Sigmoid colon (tissue), 7 donors: ENCODE data around the gene RDH11. TPM values are rescaled to one million over a fixed set of nuclear protein-coding genes. Genes with fewer than 3 reads are reported as not detected.

Source experiments
- DNase-seq: peaks from one replicate; pipeline ENCODE4 v3.0.0-alpha.2; 2019
- H3K27ac ChIP-seq, 4 donors: fragments of 200-600 bp; sonication (generic); one replicate each; pipeline ENCODE4 v1.5.1; 2016 to 2019; ENCODE audit warnings: mild to moderate bottlenecking in 1 of 4
- H3K27me3 ChIP-seq, 3 donors: fragments of 200-600 bp; sonication (generic); one replicate each; pipeline ENCODE4 v1.5.1; 2019; ENCODE audit warnings: mild to moderate bottlenecking in 1 of 3
- H3K36me3 ChIP-seq, 4 donors: fragments of 200-600 bp; sonication (generic); one replicate each; pipeline ENCODE4 v1.5.1; 2016 to 2019
- H3K4me1 ChIP-seq, 4 donors: fragments of 200-600 bp; sonication (generic); one replicate each; pipeline ENCODE4 v1.5.1; 2017 to 2019
- H3K4me3 ChIP-seq, 4 donors: fragments of 200-600 bp; sonication (generic); one replicate each; pipeline ENCODE4 v1.5.1; 2017 to 2019; ENCODE audit warnings: mild to moderate bottlenecking in 2 of 4, moderate library complexity in 1 of 4
- H3K9me3 ChIP-seq, 4 donors: fragments of 200-600 bp in 3 of 4; sonication (generic) in 3 of 4; one replicate each; pipeline versions ENCODE4 v1.5.1 to v1.6.1; 2013 to 2019
- CTCF ChIP-seq, 4 experiments: fragments of 450-650 bp in 3 of 4; fragments of 200-600 bp in 1 of 4; IDR thresholded peaks; one replicate each; pipeline ENCODE4 v1.5.1; 2016 to 2019; ENCODE audit warnings: antibody characterized with exemption in 4 of 4, mild to moderate bottlenecking in 3 of 4, moderate library complexity in 2 of 4
- EP300 ChIP-seq, 4 donors: sonication (generic); formaldehyde crosslinking; IDR thresholded peaks; one replicate each; pipeline ENCODE4 v1.6.1; 2017; ENCODE audit warnings: antibody characterized with exemption in 4 of 4
- POLR2A ChIP-seq, 2 donors: fragments of 450-650 bp; IDR thresholded peaks; one replicate each; pipeline ENCODE4 v1.6.1; 2016; ENCODE audit warnings: antibody characterized with exemption in 2 of 2, mild to moderate bottlenecking in 2 of 2, moderate library complexity in 2 of 2
- POLR2AphosphoS5 ChIP-seq, 4 donors: sonication (generic); formaldehyde crosslinking; IDR thresholded peaks; one replicate each; pipeline ENCODE4 v1.6.1; 2017; ENCODE audit warnings: antibody characterized with exemption in 4 of 4
- WGBS, 2 donors: extraction: QIAGEN DNeasy Blood & Tissue Kit; methylation state at CpG; one replicate each; pipeline ENCODE4 v1.1.7; 2013; 5-methylcytosine and 5-hydroxymethylcytosine counted together
- intact Hi-C: fragments of 100-400 bp; cut with DNase I; formaldehyde crosslinking; loops from one replicate; pipeline ENCODE4 v1.15.1; 2023
- polyA plus RNA-seq, 3 donors: library from polyadenylated mRNA; stranded (reverse); fragments of 200-250 nt; gene quantifications; one replicate each; pipeline ENCODE4 v1.2.3, GENCODE V29; 2013
- total RNA-seq, 4 donors: library from RNA; depleted of rRNA; stranded (reverse); fragments of >200 nt; gene quantifications; one replicate each; pipeline ENCODE4 v1.1.0, GENCODE V29; 2016
- donor health status: healthy with polysubstance abuse.
- donor health status: Bipolar disorder and iron deficiency.
- donor health status: healthy.

Gene RDH11
- total and polyA plus RNA-seq, 7 donors: 4.2 to 58.5 (median 34.9) TPM

- Histone ChIP-seq H3K4me1 (peaks cover 4 to 23% (median 17%) of the 10 kb centered on the region in 4 donors), H3K9me3 (no peaks in the 10 kb centered on the region), H3K4me3 (no peak overlapping the region), H3K27me3 (no peaks in the 10 kb centered on the region), H3K27ac (no peak overlapping the region), H3K36me3 (peaks cover 0 to 4% (median 0%) of the 10 kb centered on the region in 4 donors)
- TF ChIP-seq CTCF (IDR thresholded peaks at IDR 0.05) (no peak), EP300 (IDR thresholded peaks at IDR 0.05) (no peak), POLR2A (IDR thresholded peaks at IDR 0.05) (no peak), POLR2AphosphoS5 (IDR thresholded peaks at IDR 0.05) (no peak)
- DNase-seq: no peak
- intact Hi-C loops: loop anchor here (5.0 kb wide), 1 partner anchor 95 kb away; the partner anchor contains the start of gene PIGH
- WGBS, 2 donors: 88% methylated on average over 4 of the region's 4 CpGs
Measured at GRCh38 chr14:67697006-67697405, 1.4 kb upstream of the RDH11 start.

- no peaks in the 10 kb centered on the region for H3K27me3 ChIP-seq
- peak; percentile 71 for DNase-seq
- H3K9me3 ChIP-seq: no peaks in the 10 kb centered on the region
- TF ChIP-seq POLR2AphosphoS5 (IDR thresholded peaks at IDR 0.05) (peak in 1 of 4 donors; percentile 6), CTCF (IDR thresholded peaks at IDR 0.05) (no peak), POLR2A (IDR thresholded peaks at IDR 0.05) (peak in 1 of 2 donors; percentile 14), EP300 (IDR thresholded peaks at IDR 0.05) (no peak)
- H3K4me1 ChIP-seq: peaks cover 4 to 23% (median 17%) of the 10 kb centered on the region in 4 donors
- 0 to 1% methylated on average over 21 of the region's 21 CpGs for WGBS, 2 donors
- intact Hi-C loops: loop anchor here (1.0 to 5.0 kb wide), 2 partner anchors 20 to 93 kb away; partner anchors contain the start of gene PIGH
- H3K36me3 ChIP-seq: peaks cover under 1 to 25% (median 8%) of the 10 kb centered on the region in 4 donors
- H3K4me3 ChIP-seq: peak overlapping the region; percentile 85 to 95 (median 89)
- peak overlapping the region; percentile 81 to 90 (median 86) for H3K27ac ChIP-seq
Measured at GRCh38 chr14:67694791-67695393, 672 bp downstream of the RDH11 start.

GRCh38 chr14:67690011-67690410 lies 5.6 kb downstream of the RDH11 start:
- no peak for TF ChIP-seq CTCF (IDR thresholded peaks at IDR 0.05)
- TF ChIP-seq POLR2A (IDR thresholded peaks at IDR 0.05): no peak
- TF ChIP-seq EP300 (IDR thresholded peaks at IDR 0.05): no peak
- TF ChIP-seq POLR2AphosphoS5 (IDR thresholded peaks at IDR 0.05): no peak
- DNase-seq: no peak
- H3K9me3 ChIP-seq: no peaks in the 10 kb centered on the region
- peaks cover 0 to 23% (median 17%) of the 10 kb centered on the region in 4 donors for H3K4me1 ChIP-seq
- H3K36me3 ChIP-seq: peaks cover 12 to 73% (median 31%) of the 10 kb centered on the region in 4 donors
- no peaks in the 10 kb centered on the region for H3K27me3 ChIP-seq
- H3K4me3 ChIP-seq: no peak overlapping the region
- WGBS, 2 donors: 95 to 96% methylated on average over 4 of the region's 4 CpGs
- H3K27ac ChIP-seq: no peak overlapping the region
- intact Hi-C loops: no loop called here

GRCh38 chr14:67683842-67684241 lies 11.7 kb downstream of the RDH11 start:
- intact Hi-C loops: no loop called here
- Histone ChIP-seq H3K4me1 (no peaks in the 10 kb centered on the region), H3K27me3 (no peaks in the 10 kb centered on the region), H3K27ac (no peak overlapping the region), H3K9me3 (no peaks in the 10 kb centered on the region), H3K36me3 (peaks cover under 1 to 70% (median 14%) of the 10 kb centered on the region in 4 donors), H3K4me3 (no peak overlapping the region)
- no peak for DNase-seq
- TF ChIP-seq POLR2A (IDR thresholded peaks at IDR 0.05) (no peak), EP300 (IDR thresholded peaks at IDR 0.05) (no peak), POLR2AphosphoS5 (IDR thresholded peaks at IDR 0.05) (no peak), CTCF (IDR thresholded peaks at IDR 0.05) (no peak)
